ENCODE results near the gene FSTL4.
"Not testable (repeated sequence)": the region's sequence is repeated elsewhere in the genome, so short reads cannot be mapped to it uniquely, and the experiment has no call there.

GRCh38 chr5:133535241-133535929, 77.0 kb downstream of the FSTL4 start:
- TF ChIP-seq POLR2AphosphoS5 (IDR thresholded peaks at IDR 0.05); EP300 (IDR thresholded peaks at IDR 0.05; ENCODE audit: low read depth); CTCF (IDR thresholded peaks at IDR 0.05): not testable (repeated sequence)

All from transverse colon (tissue), 4 donors.